Upper lobe of right lung (tissue), 1 donor: ENCODE results near the gene FAAH. TPM values are rescaled to one million over a fixed set of nuclear protein-coding genes. Genes with fewer than 3 reads are reported as not detected.

ENCODE experiments used
- ATAC-seq: fragments of 200-7000 bp; cut with Tn5 transposase; one replicate; pipeline ENCODE4 v1.9.1; 2020; ENCODE audit warnings: mild to moderate bottlenecking, moderate library complexity
- DNase-seq: peaks from one replicate; pipeline ENCODE4 v3.0.0-alpha.2; 2020
- H3K27ac ChIP-seq: fragments of 200-600 bp; one replicate; pipeline ENCODE4 v1.8.0; 2022
- H3K27me3 ChIP-seq: fragments of 200-600 bp; one replicate; pipeline ENCODE4 v1.8.0; 2022; ENCODE audit warnings: mild to moderate bottlenecking
- H3K36me3 ChIP-seq: fragments of 200-600 bp; one replicate; pipeline ENCODE4 v1.8.0; 2022
- H3K4me1 ChIP-seq: fragments of 200-600 bp; one replicate; pipeline ENCODE4 v1.8.0; 2022
- H3K4me3 ChIP-seq: fragments of 200-600 bp; one replicate; pipeline ENCODE4 v1.8.0; 2022; ENCODE audit warnings: mild to moderate bottlenecking
- H3K9me3 ChIP-seq: fragments of 200-600 bp; one replicate; pipeline ENCODE4 v1.8.0; 2022
- CTCF ChIP-seq: fragments of 200-600 bp; IDR thresholded peaks from one replicate; pipeline ENCODE4 v1.8.0; 2022; ENCODE audit warnings: antibody characterized with exemption
- intact Hi-C: fragments of 100-400 bp; cut with DNase I; formaldehyde crosslinking; loops from one replicate; pipeline ENCODE4 v1.11.0; 2022
- total RNA-seq: library from RNA; stranded (reverse); fragmentation: NEBNext Ultra II Directional; extraction: Animal tissue kit (Norgen Biotek cat#: 25700); gene quantifications from one replicate; pipeline ENCODE4 v1.2.1, GENCODE V29; 2021
- donor health status: DM: no; HTN: yes; CAD: no; lungs with severe emphysema.

Gene FAAH
- total RNA-seq, 1 donor from 2014 or later: 30.9 TPM

- Histone ChIP-seq H3K27ac (no peak overlapping the region), H3K4me1 (no peaks in the 10 kb centered on the region), H3K27me3 (peaks cover 21% of the 10 kb centered on the region), H3K4me3 (no peak overlapping the region), H3K36me3 (no peaks in the 10 kb centered on the region), H3K9me3 (no peaks in the 10 kb centered on the region)
- no peak for TF ChIP-seq CTCF
- DNase-seq: no peak
- no peak for ATAC-seq
- intact Hi-C loops: no loop called here
Measured at GRCh38 chr1:46455951-46456350, 61.8 kb downstream of the FAAH start.

DNA sequence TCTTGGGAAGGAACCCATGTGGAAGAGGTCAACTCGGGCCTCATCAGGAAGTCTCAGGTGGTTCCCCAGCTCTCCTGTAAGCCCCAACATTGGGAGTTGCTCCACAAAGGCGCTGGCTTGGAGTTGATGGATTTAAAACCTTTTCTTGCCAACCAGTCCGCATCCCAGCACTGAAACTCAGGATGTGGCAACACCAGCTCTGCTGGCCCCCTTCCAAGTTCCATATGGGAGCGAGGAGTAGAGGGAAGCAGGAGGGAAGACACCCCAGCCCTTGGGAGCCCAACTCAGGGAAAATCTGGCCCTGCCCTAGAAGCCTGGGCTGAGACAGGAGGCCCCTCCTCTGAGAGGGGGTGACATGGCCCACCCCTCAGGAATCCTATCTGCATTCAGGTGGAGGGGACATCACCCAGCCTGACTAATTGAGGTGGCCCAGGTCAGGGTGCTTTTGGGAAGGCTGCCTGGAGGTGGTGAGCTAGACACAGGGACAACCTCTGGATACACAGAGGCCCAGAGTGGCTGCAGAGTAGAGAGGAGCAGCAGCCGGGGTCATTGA lies 62.4 kb downstream of the FAAH start:
- TF ChIP-seq CTCF: no peak
- H3K4me1 ChIP-seq: no peaks in the 10 kb centered on the region
- DNase-seq: no peak
- peaks cover 18% of the 10 kb centered on the region for H3K27me3 ChIP-seq
- no peaks in the 10 kb centered on the region for H3K36me3 ChIP-seq
- no peak for ATAC-seq
- no peak overlapping the region for H3K4me3 ChIP-seq
- H3K27ac ChIP-seq: no peak overlapping the region
- intact Hi-C loops: no loop called here
- H3K9me3 ChIP-seq: no peaks in the 10 kb centered on the region

- ATAC-seq: no peak
- intact Hi-C loops: no loop called here
- no peak for DNase-seq
Measured at GRCh38 chr1:46457178-46457577, 63.1 kb downstream of the FAAH start.

DNA sequence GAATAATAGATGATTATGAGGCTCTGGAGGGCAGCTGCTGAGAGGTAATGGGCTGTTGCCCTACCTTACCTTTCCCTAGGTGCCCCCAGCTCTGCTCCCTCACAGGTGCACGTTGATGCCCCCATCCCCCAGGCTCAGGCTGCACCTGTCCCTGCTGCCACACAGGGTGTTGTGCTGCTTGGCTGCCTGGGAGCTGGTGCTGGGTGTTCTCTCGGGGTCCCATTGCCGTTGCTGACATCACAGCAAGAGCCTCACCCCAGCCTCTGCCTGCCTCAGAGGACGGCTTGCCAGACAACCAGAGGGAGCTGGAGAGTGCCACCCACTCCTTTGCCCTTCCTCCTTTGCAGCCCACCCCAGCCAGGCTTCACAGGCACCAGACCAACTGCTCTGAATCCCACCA lies 64.1 kb downstream of the FAAH start:
- Histone ChIP-seq H3K9me3 (no peaks in the 10 kb centered on the region), H3K27me3 (peaks cover 18% of the 10 kb centered on the region), H3K36me3 (no peaks in the 10 kb centered on the region), H3K4me1 (no peaks in the 10 kb centered on the region), H3K4me3 (no peak overlapping the region), H3K27ac (no peak overlapping the region)
- ATAC-seq: no peak
- DNase-seq: no peak
- no peak for TF ChIP-seq CTCF
- intact Hi-C loops: no loop called here

More at GRCh38 chr1:46457178-46457577, 63.1 kb downstream of the FAAH start:
- Histone ChIP-seq H3K36me3 (no peaks in the 10 kb centered on the region), H3K4me3 (no peak overlapping the region), H3K9me3 (no peaks in the 10 kb centered on the region), H3K27me3 (peaks cover 18% of the 10 kb centered on the region), H3K4me1 (no peaks in the 10 kb centered on the region), H3K27ac (no peak overlapping the region)
- TF ChIP-seq CTCF: no peak

GRCh38 chr1:46458846-46459245 lies 64.7 kb downstream of the FAAH start:
- Histone ChIP-seq H3K9me3 (no peaks in the 10 kb centered on the region), H3K36me3 (no peaks in the 10 kb centered on the region), H3K27me3 (peaks cover 18% of the 10 kb centered on the region), H3K4me1 (no peaks in the 10 kb centered on the region), H3K4me3 (no peak overlapping the region), H3K27ac (no peak overlapping the region)
- no peak for ATAC-seq
- intact Hi-C loops: no loop called here
- no peak for TF ChIP-seq CTCF
- DNase-seq: no peak

DNA sequence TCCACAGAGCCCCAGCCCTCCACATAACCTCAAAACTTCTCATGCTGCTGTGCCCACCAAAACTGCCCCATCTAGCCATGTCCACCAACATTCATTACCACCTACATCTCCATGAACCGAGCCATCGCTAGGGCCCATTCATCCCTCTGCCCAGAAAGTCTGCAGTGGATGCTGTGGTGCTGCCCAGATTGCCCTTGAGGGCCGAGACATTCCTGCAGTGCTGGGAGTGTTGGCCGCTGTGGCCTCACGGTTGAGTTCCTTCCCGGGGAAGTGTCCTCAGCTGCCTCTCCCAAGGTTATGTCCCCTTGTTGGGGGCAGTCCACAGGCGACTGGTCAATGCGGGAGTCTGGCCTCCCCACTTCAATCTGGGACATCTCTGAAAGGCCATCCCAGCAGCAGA lies 65.2 kb downstream of the FAAH start:
- TF ChIP-seq CTCF: no peak
- peaks cover 15% of the 10 kb centered on the region for H3K27me3 ChIP-seq
- H3K9me3 ChIP-seq: no peaks in the 10 kb centered on the region
- no peak for DNase-seq
- H3K27ac ChIP-seq: no peak overlapping the region
- no peaks in the 10 kb centered on the region for H3K36me3 ChIP-seq
- no peak for ATAC-seq
- no peak overlapping the region for H3K4me3 ChIP-seq
- H3K4me1 ChIP-seq: no peaks in the 10 kb centered on the region
- intact Hi-C loops: no loop called here
